MM.1S (cell line): ENCODE measurements around the gene SRRD.

Experiments
- DNase-seq: peaks from one replicate; pipeline ENCODE4 v3.0.0-alpha.2; 2015
- H2AFZ ChIP-seq: fragments of 300-600 bp; sonication (generic); 2 replicates; pipeline ENCODE4 v1.6.0; 2016; ENCODE audit warnings: antibody characterized with exemption, low read length
- H3F3A ChIP-seq: fragments of 300-600 bp; sonication (generic); 2 replicates; pipeline ENCODE4 v1.6.1; 2016; ENCODE audit warnings: mild to moderate bottlenecking, antibody characterized with exemption, low read length, moderate library complexity, mixed read lengths; ENCODE audit not compliant: insufficient read depth
- H3K27ac ChIP-seq: fragments of 300-600 bp; sonication (generic); 2 replicates; pipeline ENCODE4 v1.5.1; 2016; ENCODE audit warnings: mild to moderate bottlenecking, low read length
- H3K27me3 ChIP-seq: fragments of 300-600 bp; sonication (generic); replicated peaks from 2 replicates; pipeline ENCODE4 v1.6.0; 2016; ENCODE audit warnings: low read length; ENCODE audit not compliant: insufficient read depth
- H3K36me3 ChIP-seq: fragments of 300-600 bp; sonication (generic); replicated peaks from 2 replicates; pipeline ENCODE4 v1.6.1; 2016; ENCODE audit warnings: mild to moderate bottlenecking, low read length, mixed read lengths; ENCODE audit not compliant: insufficient read depth
- H3K4me1 ChIP-seq: fragments of 300-600 bp; sonication (generic); 2 replicates; pipeline ENCODE4 v1.6.1; 2016; ENCODE audit warnings: low read length, mixed read lengths
- H3K4me2 ChIP-seq: fragments of 300-600 bp; sonication (generic); 2 replicates; pipeline ENCODE4 v1.6.0; 2016; ENCODE audit warnings: low read depth, low read length
- H3K4me3 ChIP-seq: fragments of 300-600 bp; sonication (generic); 2 replicates; pipeline ENCODE4 v1.5.1; 2016; ENCODE audit warnings: low read length, mixed read lengths
- H3K79me2 ChIP-seq: fragments of 300-600 bp; sonication (generic); 2 replicates; pipeline ENCODE4 v1.6.1; 2016; ENCODE audit warnings: mixed run types, low read length, mixed read lengths
- H3K9ac ChIP-seq: fragments of 300-600 bp; sonication (generic); 2 replicates; pipeline ENCODE4 v1.6.1; 2016; ENCODE audit warnings: low read length, mixed read lengths
- H3K9me2 ChIP-seq: fragments of 300-600 bp; sonication (generic); replicated peaks from 2 replicates; pipeline ENCODE4 v1.6.1; 2016; ENCODE audit warnings: mild to moderate bottlenecking, low read length, mixed read lengths; ENCODE audit not compliant: insufficient read depth
- H3K9me3 ChIP-seq: fragments of 300-600 bp; sonication (generic); replicated peaks from 2 replicates; pipeline ENCODE4 v1.6.1; 2016; ENCODE audit warnings: mild to moderate bottlenecking, low read length, mixed read lengths; ENCODE audit not compliant: insufficient read depth
- H4K20me1 ChIP-seq: fragments of 300-600 bp; sonication (generic); 2 replicates; pipeline ENCODE4 v1.6.1; 2016; ENCODE audit warnings: mild to moderate bottlenecking, low read length, moderate library complexity, mixed read lengths; ENCODE audit not compliant: insufficient read depth
- EZH2 ChIP-seq: fragments of 300-600 bp; sonication (generic); optimal IDR thresholded peaks from 2 replicates; pipeline ENCODE3; 2017; ENCODE audit warnings: low read depth, mild to moderate bottlenecking, antibody characterized with exemption, low read length, mixed read lengths
- EZH2phosphoT487 ChIP-seq: fragments of 300-600 bp; sonication (generic); IDR thresholded peaks from 2 replicates; pipeline ENCODE4 v1.6.1; 2018; ENCODE audit warnings: antibody characterized with exemption, low read length
- TF ChIP-seq, protein P1 (sequence below): fragments of 300-600 bp; sonication (generic); IDR thresholded peaks from 2 replicates; pipeline ENCODE4 v1.5.1; 2016; ENCODE audit warnings: antibody characterized with exemption, low read length, mixed read lengths

The SRRD gene

DNA sequence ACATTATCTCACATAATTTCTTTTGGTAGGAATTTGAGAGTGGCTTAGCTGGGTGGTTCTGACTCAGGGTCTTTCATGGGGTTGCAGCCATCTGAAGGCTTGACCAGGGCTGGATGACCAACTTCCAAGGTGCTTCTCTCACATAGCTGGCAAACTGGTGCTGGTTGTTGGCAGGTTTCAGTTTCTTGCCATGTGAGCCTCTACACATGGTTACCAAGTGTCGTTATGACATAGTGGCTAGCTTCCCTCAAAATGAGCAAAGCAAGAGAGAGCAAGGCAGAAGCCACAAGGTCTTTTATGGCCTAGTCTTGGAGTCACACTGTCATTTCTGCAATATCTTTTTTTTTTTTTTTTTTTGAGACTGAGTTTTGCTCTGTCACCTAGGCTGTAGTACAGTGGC, 32.8 kb downstream of the SRRD start:
- Histone ChIP-seq H3K4me1 (peaks cover 6% of the 10 kb centered on the region), H4K20me1 (no peaks in the 10 kb centered on the region), H3K79me2 (peaks cover 21% of the 10 kb centered on the region), H3K4me3 (no peak overlapping the region), H3K9ac (no peak overlapping the region), H3K27me3 (no peaks in the 10 kb centered on the region), H3K9me3 (no peaks in the 10 kb centered on the region), H3K27ac (no peak overlapping the region), H3K36me3 (no peaks in the 10 kb centered on the region), H3K4me2 (no peak overlapping the region), H3K9me2 (no peaks in the 10 kb centered on the region), H3F3A (peaks cover 15% of the 10 kb centered on the region), H2AFZ (no peak overlapping the region)
- no peak for TF ChIP-seq EZH2phosphoT487
- TF ChIP-seq, protein P1, sequence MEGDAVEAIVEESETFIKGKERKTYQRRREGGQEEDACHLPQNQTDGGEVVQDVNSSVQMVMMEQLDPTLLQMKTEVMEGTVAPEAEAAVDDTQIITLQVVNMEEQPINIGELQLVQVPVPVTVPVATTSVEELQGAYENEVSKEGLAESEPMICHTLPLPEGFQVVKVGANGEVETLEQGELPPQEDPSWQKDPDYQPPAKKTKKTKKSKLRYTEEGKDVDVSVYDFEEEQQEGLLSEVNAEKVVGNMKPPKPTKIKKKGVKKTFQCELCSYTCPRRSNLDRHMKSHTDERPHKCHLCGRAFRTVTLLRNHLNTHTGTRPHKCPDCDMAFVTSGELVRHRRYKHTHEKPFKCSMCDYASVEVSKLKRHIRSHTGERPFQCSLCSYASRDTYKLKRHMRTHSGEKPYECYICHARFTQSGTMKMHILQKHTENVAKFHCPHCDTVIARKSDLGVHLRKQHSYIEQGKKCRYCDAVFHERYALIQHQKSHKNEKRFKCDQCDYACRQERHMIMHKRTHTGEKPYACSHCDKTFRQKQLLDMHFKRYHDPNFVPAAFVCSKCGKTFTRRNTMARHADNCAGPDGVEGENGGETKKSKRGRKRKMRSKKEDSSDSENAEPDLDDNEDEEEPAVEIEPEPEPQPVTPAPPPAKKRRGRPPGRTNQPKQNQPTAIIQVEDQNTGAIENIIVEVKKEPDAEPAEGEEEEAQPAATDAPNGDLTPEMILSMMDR: no peak
- no peak for TF ChIP-seq EZH2
- DNase-seq: no peak

DNA sequence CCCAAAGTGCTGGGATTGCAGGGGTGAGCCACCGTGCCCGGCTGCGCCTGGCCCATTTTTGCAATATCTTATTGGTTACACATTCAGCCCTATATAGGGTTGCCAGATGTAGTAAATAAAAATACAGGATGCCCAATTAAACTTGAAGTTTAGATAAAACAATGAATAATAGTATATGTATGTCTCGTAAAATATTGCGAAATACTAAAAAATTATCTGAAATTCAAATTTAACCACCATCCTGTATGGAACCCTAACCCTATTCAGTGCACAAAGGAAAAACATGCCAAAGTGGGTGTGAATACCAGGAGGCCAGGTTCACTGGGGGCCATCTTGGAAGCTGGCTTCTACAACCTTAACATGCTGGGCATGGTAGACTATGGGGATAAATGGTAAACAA, 33.8 kb downstream of the SRRD start:
- no peaks in the 10 kb centered on the region for H3K27me3 ChIP-seq
- H3K9me3 ChIP-seq: no peaks in the 10 kb centered on the region
- H3K27ac ChIP-seq: no peak overlapping the region
- peaks cover 11% of the 10 kb centered on the region; the same call in 1 of the 2 replicates for H3K79me2 ChIP-seq
- TF ChIP-seq EZH2 (no peak), EZH2phosphoT487 (no peak)
- TF ChIP-seq, protein P1: no peak
- no peaks in the 10 kb centered on the region for H3K36me3 ChIP-seq
- peaks cover 4% of the 10 kb centered on the region; the same call in 1 of the 2 replicates for H3K4me1 ChIP-seq
- DNase-seq: no peak
- no peak overlapping the region for H3K4me2 ChIP-seq
- no peak overlapping the region for H2AFZ ChIP-seq
- no peaks in the 10 kb centered on the region for H3K9me2 ChIP-seq
- no peaks in the 10 kb centered on the region for H4K20me1 ChIP-seq
- peaks cover 18% of the 10 kb centered on the region for H3F3A ChIP-seq
- H3K4me3 ChIP-seq: no peak overlapping the region
- no peak overlapping the region for H3K9ac ChIP-seq

DNA sequence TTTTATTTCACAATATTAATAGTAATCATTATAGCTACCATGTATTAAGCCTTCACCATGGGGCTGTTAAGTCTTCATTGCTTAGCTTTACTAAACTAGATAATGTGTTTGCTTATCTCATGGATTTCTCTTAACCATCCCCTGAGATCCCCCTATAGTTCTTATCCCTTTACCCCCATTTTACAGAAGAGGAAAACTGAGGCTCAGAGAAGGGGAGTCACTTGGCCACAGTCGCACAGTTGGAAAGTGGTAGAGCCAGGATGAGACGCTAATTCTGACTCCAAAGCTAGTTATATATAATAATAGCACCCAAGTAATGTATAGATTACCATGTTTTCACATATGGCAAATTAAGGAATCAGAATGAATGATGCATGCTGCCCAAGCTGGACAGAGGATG, 38.3 kb downstream of the SRRD start:
- Histone ChIP-seq H3K9me3 (no peaks in the 10 kb centered on the region), H3K27ac (no peak overlapping the region), H3K36me3 (peaks cover 17% of the 10 kb centered on the region), H3K4me1 (no peaks in the 10 kb centered on the region; the same call in 1 of the 2 replicates), H4K20me1 (no peaks in the 10 kb centered on the region), H3K4me2 (no peak overlapping the region), H3K4me3 (no peak overlapping the region), H3F3A (peaks cover 25% of the 10 kb centered on the region), H3K27me3 (no peaks in the 10 kb centered on the region), H3K9me2 (no peaks in the 10 kb centered on the region), H3K9ac (no peak overlapping the region), H2AFZ (no peak overlapping the region), H3K79me2 (no peaks in the 10 kb centered on the region)
- no peak for TF ChIP-seq EZH2
- TF ChIP-seq EZH2phosphoT487: no peak
- TF ChIP-seq, protein P1: no peak
- no peak for DNase-seq
